ENCODE data around the gene C1QTNF5.

- TF ChIP-seq, protein P1, sequence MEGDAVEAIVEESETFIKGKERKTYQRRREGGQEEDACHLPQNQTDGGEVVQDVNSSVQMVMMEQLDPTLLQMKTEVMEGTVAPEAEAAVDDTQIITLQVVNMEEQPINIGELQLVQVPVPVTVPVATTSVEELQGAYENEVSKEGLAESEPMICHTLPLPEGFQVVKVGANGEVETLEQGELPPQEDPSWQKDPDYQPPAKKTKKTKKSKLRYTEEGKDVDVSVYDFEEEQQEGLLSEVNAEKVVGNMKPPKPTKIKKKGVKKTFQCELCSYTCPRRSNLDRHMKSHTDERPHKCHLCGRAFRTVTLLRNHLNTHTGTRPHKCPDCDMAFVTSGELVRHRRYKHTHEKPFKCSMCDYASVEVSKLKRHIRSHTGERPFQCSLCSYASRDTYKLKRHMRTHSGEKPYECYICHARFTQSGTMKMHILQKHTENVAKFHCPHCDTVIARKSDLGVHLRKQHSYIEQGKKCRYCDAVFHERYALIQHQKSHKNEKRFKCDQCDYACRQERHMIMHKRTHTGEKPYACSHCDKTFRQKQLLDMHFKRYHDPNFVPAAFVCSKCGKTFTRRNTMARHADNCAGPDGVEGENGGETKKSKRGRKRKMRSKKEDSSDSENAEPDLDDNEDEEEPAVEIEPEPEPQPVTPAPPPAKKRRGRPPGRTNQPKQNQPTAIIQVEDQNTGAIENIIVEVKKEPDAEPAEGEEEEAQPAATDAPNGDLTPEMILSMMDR (conservative IDR thresholded peaks at IDR 0.05): no peak
- TF ChIP-seq ZFX (IDR thresholded peaks at IDR 0.05): no peak
These were observed 21.5 kb downstream of the C1QTNF5 start for GRCh38 chr11:119319136-119319699.
